HG02870 (cell line): ENCODE data around the gene TNFRSF11A.

Experiments
- ATAC-seq: cut with Tn5 transposase; IDR thresholded peaks from one replicate; pipeline ENCODE4 v1.9.1; 2021; ENCODE audit warnings: mild to moderate bottlenecking, moderate library complexity; ENCODE audit not compliant: unreplicated experiment

TNFRSF11A gene

DNA sequence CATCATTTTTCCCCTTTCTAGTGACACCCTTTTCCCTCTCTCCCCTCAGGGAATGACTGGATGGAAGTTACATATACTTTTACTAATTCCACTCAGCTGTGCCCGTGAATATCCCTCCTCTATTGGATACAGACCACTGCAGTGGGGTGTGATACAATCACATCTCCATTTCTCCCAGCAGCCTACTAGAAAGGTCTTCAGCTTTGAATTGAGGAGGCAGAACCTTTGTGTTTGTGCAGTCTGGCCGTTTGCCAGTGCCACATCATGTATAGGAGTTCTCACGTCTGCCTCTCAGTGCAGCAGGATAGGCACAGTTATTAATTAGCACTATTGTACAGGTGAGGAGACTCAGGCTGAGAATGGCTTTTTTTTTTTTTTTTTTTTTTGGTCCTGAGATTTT is 16.4 kb downstream of the TNFRSF11A start:
- ATAC-seq: no peak

DNA sequence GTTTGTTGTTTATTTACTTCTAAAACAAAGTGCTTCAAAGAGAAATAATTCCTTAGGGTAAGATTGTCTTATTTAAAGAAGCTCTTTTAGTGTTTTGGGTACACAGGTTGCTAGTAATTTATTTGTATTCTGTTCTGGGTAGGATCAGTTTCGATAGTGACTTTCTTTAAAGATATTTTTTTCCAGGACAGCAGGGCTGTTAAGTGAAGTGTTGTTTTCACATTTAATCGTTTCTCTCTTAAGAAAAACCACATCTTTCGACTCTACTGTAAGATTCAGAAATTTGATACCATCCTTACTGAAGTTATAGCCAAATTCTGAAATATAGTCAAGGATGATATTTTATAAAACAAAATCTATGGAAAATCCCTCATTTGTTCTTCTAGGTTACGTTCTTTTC is 17.8 kb downstream of the TNFRSF11A start:
- ATAC-seq: no peak

DNA sequence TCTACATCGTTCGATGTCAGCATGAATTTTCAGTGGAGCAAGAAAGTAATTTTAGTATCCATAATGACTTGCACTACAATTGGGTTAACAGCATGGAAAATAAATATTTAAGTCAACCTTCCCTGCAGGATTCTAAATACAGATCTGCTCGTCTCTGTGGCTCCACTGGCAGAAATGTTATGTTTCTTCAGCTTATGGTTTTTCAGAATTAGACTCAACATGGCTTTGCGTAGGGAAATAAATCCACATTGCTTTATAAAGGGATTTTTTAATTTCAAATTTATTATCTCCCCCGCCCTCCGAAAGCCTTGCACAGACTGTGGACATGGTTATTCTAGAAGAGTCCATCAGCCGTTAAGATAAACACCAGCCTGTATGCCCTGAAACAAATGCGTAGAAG is 18.2 kb downstream of the TNFRSF11A start:
- no peak for ATAC-seq

GRCh38 chr18:62345909-62346308 is 20.8 kb downstream of the TNFRSF11A start:
- no peak for ATAC-seq

DNA sequence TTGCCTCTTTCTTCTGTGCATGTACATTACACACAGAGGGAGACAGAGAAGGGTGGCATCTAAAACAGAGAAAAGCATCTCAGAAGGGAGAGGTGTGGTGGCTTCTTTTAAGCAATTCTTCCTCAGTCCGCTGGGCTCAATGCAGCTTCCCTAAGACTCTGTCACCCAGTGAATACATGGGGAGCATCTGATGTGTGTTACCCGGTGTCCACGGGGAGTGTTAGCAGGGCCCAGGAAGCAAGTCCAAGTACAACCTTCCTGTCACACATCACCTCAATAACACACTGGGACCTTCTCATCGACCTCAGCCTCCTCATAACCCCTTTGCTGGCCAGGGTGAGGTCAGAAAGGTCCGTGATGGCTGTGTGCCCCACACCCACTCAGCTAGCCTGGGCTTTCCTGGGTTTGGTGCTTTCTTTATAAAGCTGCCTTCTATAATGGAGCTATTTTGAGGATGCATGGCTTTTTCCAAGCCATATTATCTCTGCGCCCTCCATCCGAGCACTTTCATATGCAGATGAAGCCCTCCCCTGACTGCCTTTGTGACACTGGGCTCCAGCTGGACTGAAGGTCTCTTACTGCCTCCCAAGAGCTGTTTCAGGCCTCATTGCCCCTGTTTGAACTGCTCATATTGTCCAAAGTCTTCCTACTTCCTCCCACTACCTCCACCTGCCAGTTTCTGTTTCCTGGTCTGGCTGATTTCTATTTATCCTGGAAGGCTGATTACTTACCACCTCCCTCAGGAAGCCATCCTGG is 21.4 kb downstream of the TNFRSF11A start:
- ATAC-seq: no peak

DNA sequence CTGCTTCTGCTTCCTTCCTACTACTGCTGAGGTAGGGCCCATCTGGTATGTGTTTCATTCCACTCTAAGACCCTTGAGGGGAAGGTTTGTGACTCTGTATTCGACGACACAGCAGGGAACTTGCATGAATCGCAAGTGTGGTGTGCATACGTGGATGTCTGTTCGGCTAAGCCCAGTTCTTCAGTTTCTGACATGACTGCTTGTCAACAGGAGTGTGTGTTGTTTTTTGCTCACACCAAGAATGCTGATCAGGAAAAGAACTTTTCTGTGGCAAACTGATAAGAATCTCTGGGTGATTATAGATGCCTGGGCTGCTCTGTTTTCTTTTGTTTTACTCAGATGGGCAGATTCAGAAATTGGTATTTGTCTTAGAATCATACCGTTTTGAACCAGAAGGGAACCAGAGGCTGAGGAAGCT is 22.0 kb downstream of the TNFRSF11A start:
- no peak for ATAC-seq

DNA sequence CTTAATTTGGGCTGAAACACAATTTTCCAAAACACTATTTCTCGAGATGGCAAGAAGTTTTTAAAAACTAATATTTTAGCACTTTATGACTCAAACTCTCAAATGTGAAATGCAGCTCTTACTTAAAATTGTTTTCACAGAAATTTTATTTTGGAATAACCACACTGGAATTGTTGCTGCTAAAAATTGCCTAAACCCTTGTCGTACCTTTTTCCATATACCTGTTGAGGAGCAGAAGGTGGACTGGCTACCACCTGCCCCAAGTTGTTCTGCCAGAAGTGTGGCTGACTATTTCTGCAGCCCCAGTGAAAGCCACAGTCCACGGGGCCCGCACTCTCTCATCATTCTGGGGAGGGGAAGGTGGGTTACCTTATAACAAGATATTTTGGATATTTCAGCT is 23.4 kb downstream of the TNFRSF11A start:
- no peak for ATAC-seq

- ATAC-seq: no peak
Measured at GRCh38 chr18:62353170-62353569, 28.1 kb downstream of the TNFRSF11A start.

GRCh38 chr18:62354151-62354550 is 29.0 kb downstream of the TNFRSF11A start:
- no peak for ATAC-seq

DNA sequence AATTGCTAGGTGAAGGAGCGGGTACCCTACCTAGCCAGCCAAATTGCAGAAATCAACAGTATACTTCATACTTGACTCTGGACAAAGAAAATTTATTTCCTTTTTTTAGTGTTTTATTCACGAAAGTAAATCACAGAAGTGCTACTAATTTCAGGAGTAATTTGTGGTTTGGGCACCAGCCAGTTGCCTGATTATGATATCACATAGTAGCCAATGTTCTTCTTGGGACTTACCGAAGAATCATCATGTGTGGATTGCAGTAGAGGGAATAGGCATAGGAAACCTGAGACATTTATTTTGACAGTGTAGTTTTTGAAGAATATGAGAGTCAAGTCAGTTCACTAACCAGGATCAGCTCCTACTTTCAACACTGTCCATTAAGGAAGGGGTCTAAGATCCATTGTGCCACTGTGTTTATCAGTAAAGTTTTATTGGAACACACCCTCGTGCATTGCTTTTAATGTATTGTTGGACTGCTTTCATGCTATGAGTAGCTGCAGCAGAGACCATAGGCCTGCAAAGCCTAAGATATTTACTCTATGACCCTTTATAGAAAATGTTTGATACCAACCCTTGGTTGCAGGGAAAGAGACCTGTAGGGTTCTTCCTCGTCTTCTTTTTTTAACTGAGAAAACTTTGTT is 32.1 kb downstream of the TNFRSF11A start:
- peak; percentile 57 for ATAC-seq

DNA sequence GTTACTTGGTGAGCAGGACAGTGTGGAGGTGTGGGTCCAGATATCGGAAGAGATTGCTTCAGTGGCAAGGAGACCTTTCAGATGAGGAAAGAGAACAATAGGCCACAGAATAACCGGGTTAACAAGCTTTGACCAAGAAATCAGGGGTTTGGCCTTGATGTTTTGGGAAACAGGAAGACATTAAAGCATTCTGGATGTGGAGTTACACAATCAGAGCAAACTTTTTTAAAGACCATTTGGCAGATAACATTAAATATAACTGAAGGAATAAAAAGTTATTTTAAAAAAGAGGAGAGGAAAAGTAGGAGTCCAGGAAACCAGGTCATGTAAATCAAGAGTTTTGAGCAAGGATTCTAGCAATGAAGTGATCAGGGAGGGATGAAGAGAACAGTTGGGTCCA is 35.7 kb downstream of the TNFRSF11A start:
- ATAC-seq: no peak

GRCh38 chr18:62361288-62361687 is 36.2 kb downstream of the TNFRSF11A start:
- ATAC-seq: no peak

- ATAC-seq: no peak
Measured at GRCh38 chr18:62364558-62364957, 39.4 kb downstream of the TNFRSF11A start.

GRCh38 chr18:62365420-62365819 is 40.3 kb downstream of the TNFRSF11A start:
- ATAC-seq: peak; percentile 48

DNA sequence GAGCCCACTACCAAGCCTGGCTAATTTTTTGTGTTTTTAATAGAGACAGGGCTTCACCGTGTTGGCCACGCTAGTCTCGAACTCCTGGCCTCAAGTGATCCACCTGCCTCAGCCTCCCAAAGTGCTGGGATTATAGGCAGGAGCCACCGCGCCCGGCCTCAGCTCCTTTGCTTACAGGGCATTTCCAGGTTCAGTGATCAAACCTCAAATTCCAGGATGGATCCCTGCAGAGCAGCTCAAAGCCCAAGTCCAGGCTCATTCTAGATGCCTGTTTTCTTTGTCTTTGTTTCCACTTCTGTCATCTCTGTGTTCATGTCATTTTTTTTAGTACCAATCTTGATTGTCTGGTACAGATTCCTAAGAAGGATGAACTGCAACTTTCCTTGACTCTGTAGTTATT is 41.9 kb downstream of the TNFRSF11A start:
- no peak for ATAC-seq

DNA sequence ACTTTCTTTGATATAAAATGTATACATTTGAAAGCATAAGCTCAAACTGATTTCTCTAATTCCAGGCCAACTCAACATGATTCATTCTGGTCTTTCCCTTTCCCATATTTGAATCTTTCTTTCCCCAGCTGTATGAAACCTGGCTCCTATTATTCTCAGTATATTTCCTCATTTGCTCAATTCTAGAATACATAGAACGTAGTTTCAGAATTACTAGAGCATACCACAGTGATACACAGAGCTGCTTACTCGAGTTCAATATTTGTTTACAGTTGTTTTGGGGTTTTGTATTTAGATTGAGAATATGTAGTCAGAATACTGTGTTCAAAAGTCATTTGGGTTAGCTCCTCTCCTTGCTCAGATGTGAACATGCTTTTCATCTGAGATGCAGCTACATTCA is 43.0 kb downstream of the TNFRSF11A start:
- ATAC-seq: peak; percentile 72

DNA sequence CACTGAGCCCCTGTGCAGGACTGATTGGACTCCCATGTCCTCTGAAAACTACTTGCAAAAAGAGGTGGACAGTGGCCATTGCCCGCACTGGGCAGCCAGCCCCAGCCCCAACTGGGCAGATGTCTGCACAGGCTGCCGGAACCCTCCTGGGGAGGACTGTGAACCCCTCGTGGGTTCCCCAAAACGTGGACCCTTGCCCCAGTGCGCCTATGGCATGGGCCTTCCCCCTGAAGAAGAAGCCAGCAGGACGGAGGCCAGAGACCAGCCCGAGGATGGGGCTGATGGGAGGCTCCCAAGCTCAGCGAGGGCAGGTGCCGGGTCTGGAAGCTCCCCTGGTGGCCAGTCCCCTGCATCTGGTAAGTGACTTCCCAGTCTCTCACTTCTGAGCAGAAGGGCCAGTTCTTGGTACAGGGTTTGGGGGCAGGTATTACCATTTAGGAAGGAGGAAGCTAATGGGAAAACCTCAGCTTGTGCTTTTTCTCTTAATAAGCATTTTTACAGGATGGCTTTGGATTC is 44.1 kb downstream of the TNFRSF11A start:
- no peak for ATAC-seq

DNA sequence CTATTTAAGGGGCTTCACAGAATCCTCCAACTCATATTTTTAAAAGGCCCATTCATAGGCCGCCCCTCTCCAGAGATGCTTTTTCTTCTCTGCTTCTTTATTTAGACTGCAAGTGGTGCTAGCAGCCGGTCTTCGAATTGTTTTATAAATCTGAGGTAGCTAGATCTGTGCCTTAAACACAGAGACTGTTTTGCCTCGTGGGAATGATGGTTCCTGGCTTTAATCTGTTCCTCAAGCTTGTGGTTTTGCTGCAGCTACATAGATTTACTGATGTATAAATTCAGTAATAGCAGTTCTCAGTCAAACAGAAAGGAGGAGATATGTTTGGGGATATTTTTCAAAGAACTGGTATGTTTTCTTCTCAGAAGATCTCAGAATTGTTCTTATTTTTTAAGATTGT is 45.3 kb downstream of the TNFRSF11A start:
- no peak for ATAC-seq

DNA sequence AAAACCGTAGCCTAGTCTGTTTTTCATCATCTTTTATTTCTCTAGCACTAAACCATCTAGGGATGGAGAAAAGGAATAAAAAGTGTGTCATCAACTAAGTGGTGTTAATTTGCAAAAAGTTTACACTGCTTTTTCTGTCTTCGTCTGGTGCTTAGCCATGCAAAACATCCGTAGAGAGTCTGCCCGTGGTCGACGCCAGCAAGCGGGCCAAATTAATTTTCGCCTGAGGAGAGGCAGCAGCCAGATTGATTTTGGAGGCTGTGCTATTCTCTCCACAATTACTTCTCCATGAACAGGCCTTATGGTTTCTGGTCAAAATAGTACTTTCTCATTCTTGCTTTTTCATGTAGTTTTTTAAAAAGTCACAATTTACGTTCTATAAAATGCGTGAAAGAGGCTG is 46.3 kb downstream of the TNFRSF11A start:
- no peak for ATAC-seq

- ATAC-seq: no peak
Measured at GRCh38 chr18:62372156-62372555, 47.0 kb downstream of the TNFRSF11A start.

GRCh38 chr18:62372882-62373281 is 47.8 kb downstream of the TNFRSF11A start:
- no peak for ATAC-seq

GRCh38 chr18:62374410-62374965 is 49.4 kb downstream of the TNFRSF11A start:
- ATAC-seq: no peak
